Measurements from ENCODE around the gene ASMTL. TPM values are rescaled to one million over a fixed set of nuclear protein-coding genes. Genes with fewer than 3 reads are reported as not detected.
"Not testable (repeated sequence)": the region's sequence is repeated elsewhere in the genome, so short reads cannot be mapped to it uniquely, and the experiment has no call there.

Gene ASMTL
- total RNA-seq, 1 experiment from 2014 or later: 26.4 TPM

GRCh38 chrX:1451661-1452515 is 821 bp downstream of the ASMTL start:
- Histone ChIP-seq H3K9me3 (replicated peaks) (0 out of 2 replicates have a peak, but pooled peaks cover 3% of the 10 kb centered on the region), H3K27me3 (no peaks in the 10 kb centered on the region), H3K4me3 (peak overlapping the region; percentile 98), H3K4me1 (no peaks in the 10 kb centered on the region), H3K36me3 (peaks cover 8% of the 10 kb centered on the region), H3K27ac (peak overlapping the region; percentile 76)
- no peak for DNase-seq

GRCh38 chrX:1451251-1451660 is 1.5 kb downstream of the ASMTL start:
- no peaks in the 10 kb centered on the region for H3K27me3 ChIP-seq

DNA sequence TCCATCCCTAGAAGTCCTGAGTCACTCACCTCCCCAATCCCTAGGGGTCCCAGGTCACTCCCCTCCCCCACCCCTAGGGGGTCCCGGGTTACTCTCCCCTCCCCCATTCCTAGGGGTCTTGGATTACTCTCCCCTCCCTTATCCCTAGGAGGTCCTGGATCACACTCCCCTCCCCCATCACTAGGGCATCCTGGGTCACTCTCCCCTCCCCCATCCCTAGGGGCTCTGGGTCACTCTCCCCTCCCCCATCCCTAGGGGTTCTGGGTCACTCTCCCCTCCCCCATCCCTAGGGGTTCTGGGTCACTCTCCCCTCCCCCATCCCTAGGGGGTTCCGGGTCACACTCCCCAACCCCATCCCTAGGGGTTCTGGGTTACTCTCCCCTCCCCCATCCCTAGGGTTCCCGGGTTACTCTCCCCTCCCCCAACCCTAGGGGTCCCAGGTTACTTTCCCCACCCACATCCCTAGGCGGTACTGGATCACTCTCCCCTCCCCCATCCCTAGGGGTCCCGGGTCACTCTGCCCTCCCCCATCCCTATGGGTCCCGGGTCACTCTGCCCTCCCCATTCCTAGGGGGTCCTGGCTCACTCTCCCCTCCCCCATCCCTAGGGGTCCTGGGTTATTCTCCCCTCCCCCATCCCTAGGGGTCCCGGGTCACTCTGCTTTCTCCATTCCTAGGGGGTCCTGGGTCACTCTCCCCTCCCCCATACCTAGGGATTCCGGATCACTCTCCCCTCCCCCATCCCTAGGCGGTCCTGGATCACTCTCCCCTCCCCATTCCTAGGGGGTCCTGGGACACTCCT is 2.1 kb downstream of the ASMTL start:
- H3K9me3 ChIP-seq (replicated peaks): 0 out of 2 replicates have a peak, but pooled peaks cover 3% of the 10 kb centered on the region
- no peak overlapping the region for H3K27ac ChIP-seq
- H3K27me3 ChIP-seq: no peaks in the 10 kb centered on the region
- no peak overlapping the region for H3K4me3 ChIP-seq
- DNase-seq: no peak
- H3K36me3 ChIP-seq: peaks cover 10% of the 10 kb centered on the region
- H3K4me1 ChIP-seq: no peaks in the 10 kb centered on the region

More at GRCh38 chrX:1451251-1451660, 1.5 kb downstream of the ASMTL start:
- Histone ChIP-seq H3K4me1 (no peaks in the 10 kb centered on the region), H3K9me3 (replicated peaks) (0 out of 2 replicates have a peak, but pooled peaks cover 3% of the 10 kb centered on the region), H3K36me3 (peaks cover 10% of the 10 kb centered on the region), H3K27ac (no peak overlapping the region), H3K4me3 (no peak overlapping the region)
- DNase-seq: no peak

DNA sequence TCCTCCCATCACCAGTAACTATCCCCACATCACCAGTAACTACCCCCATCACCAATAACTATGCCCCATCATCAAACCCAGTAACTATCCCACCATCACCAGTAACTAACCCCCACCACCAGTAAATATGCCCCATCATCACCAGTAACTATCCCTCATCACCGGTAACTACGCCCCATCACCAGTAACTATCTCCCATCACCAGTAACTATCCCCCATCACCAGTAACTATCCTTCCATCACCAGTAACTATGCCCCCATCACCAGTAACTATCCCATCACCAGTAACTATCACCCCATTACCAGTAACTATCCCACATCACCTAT is 2.9 kb downstream of the ASMTL start:
- no peak for DNase-seq
- H3K36me3 ChIP-seq: peaks cover 15% of the 10 kb centered on the region
- H3K4me1 ChIP-seq: no peaks in the 10 kb centered on the region

DNA sequence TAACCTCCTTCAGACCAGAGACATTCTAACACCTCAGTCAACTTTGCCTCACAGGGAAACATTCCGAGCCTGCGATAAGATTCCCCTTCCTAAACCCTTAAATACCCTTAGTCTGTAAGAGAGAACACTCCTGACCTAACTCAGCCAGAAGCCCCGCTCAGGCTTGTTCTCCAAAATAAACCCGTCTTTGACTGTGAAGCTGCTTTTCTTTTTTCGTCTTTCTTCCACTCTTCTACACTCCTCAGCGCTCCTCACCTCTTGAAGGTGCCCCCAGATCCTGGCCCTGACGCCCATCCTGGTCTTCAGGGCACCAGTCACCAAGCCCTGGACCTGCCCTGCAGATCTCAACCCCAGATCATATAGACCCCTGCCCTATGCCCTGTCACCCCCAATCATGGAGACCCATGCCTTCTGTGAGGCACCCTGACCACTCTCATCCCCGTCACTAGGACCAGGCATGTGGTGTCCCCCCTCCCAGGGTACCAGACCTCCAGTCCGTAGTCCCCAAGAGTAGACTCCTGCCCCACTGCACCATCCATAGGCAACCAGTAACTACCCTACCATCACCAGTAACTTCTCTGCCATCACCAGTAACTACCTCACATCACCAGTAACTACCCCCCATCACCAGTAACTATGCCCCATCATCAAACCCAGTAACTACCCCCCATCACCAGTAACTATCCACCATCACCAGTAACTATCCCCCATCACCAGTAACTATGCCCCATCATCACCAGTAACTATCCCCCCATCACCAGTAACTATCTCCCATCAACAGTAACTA is 3.5 kb downstream of the ASMTL start:
- no peak for DNase-seq
- no peak overlapping the region for H3K4me3 ChIP-seq

More for the DNA sequence above, 2.9 kb downstream of the ASMTL start:
- Histone ChIP-seq H3K27me3 (no peaks in the 10 kb centered on the region), H3K4me3 (no peak overlapping the region), H3K27ac (no peak overlapping the region), H3K9me3 (replicated peaks) (0 out of 2 replicates have a peak, but pooled peaks cover 3% of the 10 kb centered on the region)

DNA sequence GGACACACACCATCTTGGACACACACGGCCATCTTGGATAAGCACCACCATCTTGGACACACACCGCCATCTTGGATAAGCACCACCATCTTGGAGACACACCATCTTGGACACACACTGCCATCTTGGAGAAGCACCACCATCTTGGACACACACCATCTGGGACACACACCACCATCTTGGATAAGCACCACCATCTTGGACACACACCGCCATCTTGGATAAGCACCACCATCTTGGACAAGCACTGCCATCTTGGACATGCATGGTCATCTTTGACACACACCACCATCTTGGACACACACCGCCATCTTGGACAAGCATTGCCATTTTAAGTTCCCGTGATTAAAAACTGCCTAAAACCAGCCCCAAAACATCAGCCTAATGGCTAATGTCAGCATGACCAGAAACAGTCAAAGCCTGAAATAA is 4.1 kb downstream of the ASMTL start:
- not testable (repeated sequence) for H3K4me1 ChIP-seq; H3K9me3 ChIP-seq (replicated peaks); H3K27me3 ChIP-seq; H3K27ac ChIP-seq; H3K4me3 ChIP-seq; DNase-seq
- peaks cover 21% of the 10 kb centered on the region for H3K36me3 ChIP-seq

More for the DNA sequence above, 3.5 kb downstream of the ASMTL start:
- H3K9me3 ChIP-seq (replicated peaks): 0 out of 2 replicates have a peak, but pooled peaks cover 3% of the 10 kb centered on the region
- no peaks in the 10 kb centered on the region for H3K27me3 ChIP-seq
- H3K4me1 ChIP-seq: no peaks in the 10 kb centered on the region
- H3K36me3 ChIP-seq: peaks cover 20% of the 10 kb centered on the region
- H3K27ac ChIP-seq: no peak overlapping the region

DNA sequence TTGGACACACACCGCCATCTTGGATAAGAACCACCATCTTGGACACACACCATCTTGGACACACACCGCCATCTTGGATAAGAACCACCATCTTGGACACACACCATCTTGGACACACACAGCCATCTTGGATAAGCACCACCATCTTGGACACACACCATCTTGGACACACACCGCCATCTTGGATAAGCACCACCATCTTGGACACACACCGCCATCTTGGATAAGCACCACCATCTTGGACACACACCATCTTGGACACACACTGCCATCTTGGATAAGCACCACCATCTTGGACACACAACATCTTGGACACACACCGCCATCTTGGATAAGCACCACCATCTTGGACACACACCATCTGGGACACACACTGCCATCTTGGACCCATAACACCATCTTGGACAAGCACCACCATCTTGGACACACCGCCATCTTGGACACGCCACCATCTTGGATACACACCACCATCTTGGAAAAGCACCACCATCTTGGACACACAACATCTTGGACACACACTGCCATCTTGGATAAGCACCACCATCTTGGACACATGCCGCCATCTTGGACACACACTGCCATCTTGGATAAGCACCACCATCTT is 4.6 kb downstream of the ASMTL start:
- not testable (repeated sequence) for DNase-seq, H3K27me3 ChIP-seq

DNA sequence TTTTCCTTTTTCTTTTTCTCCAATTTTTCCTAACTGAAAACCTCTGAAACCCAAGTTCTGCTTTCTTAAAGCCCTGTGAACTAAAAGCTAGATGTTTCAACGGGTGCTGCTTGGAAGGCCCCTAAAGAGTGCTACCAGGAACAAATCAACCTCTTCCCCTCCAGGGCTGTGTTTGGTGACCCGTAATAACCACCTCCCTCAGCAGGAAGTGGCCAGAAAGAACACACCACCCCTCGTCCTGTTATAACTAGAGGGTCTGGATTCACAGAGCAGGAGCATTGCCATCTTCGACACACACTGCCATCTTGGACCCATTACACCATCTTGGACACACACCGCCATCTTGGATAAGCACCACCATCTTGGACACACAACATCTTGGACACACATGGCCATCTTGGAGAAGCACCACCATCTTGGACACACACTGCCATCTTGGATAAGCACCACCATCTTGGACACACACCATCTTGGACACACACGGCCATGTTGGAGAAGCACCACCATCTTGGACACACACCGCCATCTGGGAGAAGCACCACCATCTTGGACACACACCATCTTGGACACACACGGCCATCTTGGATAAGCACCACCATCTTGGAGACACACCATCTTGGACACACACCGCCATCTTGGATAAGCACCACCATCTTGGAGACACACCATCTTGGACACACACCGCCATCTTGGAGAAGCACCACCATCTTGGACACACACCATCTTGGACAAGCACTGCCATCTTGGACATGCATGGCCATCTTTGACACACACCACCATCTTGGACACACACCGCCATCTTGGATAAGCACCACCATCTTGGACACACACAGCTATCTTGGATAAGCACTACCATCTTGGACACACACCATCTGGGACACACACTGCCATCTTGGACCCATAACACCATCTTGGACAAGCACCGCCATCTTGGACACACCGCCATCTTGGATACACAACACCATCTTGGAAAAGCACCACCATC is 5.4 kb downstream of the ASMTL start:
- H3K27ac ChIP-seq; H3K27me3 ChIP-seq; H3K9me3 ChIP-seq (replicated peaks); H3K4me3 ChIP-seq; DNase-seq; H3K4me1 ChIP-seq: not testable (repeated sequence)
- peaks cover 21% of the 10 kb centered on the region for H3K36me3 ChIP-seq

More for the DNA sequence above, 4.6 kb downstream of the ASMTL start:
- H3K4me3 ChIP-seq; H3K27ac ChIP-seq; H3K4me1 ChIP-seq; H3K9me3 ChIP-seq (replicated peaks): not testable (repeated sequence)
- H3K36me3 ChIP-seq: peaks cover 21% of the 10 kb centered on the region

DNA sequence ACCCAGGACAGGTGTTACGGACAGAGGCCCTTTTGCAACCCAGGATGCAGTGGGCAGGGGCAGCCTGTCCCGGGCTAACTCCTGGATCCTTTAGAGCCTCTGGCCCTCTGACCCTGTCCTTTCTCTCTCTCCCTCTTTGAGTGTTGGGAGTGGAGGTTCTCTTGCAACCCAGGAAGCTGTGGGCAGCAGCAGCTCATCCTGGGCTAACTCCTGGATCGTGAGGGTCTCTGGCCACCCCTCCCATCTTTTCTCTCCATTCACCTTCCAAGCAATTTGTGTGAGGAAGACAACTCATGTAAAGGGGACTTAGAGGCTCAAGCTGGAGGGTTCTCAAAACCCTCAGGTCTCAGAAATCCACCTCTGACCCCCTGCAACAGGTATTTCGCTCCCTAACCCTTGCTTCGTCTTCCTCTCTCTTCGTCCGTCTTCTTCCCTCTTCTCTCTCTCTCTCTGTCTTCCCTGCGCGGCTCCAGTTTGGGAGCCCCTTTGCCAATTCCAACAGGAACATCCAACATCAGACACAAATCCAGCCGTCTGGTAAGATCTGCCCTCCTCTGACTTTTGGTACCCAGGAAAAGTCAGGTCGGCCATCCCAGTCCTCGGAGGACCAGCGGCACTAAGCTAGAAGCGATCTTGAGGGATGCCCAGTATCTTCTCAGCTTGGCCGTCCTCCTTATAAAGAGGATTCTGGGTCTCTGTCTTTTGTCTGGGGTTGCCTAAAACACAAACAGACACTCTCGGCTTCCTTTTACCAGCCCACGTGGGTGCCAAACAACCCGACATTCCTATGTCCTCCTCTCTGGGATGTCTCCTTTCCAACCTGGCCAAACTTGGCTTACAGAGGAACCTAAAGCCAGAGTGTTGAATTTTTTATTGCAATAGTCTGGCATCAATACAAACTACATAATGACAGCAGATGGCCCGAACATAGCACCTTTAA is 7.9 kb downstream of the ASMTL start:
- 0 out of 2 replicates have a peak, but pooled peaks cover 3% of the 10 kb centered on the region for H3K9me3 ChIP-seq (replicated peaks)
- H3K27me3 ChIP-seq: no peaks in the 10 kb centered on the region
- H3K4me3 ChIP-seq: no peak overlapping the region
- peaks cover 35% of the 10 kb centered on the region for H3K36me3 ChIP-seq
- no peaks in the 10 kb centered on the region for H3K4me1 ChIP-seq
- no peak overlapping the region for H3K27ac ChIP-seq
- DNase-seq: no peak

DNA sequence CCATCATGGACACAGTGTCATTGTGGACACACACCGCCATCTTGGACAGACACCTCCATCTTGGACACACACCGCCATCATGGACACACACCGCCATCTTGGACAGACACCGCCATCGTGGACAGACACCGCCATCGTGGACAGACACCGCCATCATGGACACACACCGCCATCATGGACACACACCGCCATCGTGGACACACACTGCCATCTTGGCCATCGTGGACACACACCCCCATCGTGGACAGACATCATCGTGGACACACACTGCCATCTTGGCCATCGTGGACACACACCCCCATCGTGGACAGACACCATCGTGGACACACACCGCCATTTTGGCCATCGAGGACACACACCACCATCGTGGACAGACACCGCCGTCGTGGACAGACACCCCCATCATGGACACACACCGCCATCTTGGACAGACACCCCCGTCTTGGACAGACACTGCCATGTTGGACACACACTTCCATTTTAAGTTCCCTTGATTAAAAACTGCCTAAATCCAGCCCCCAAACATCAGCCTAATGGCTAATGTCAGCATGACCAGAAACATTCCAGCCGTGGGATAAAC is 9.1 kb downstream of the ASMTL start:
- no peaks in the 10 kb centered on the region for H3K27me3 ChIP-seq
- no peak overlapping the region for H3K4me3 ChIP-seq
- no peak overlapping the region for H3K27ac ChIP-seq
- DNase-seq: no peak
- H3K9me3 ChIP-seq (replicated peaks): no peaks in the 10 kb centered on the region
- no peaks in the 10 kb centered on the region for H3K4me1 ChIP-seq
- H3K36me3 ChIP-seq: peaks cover 41% of the 10 kb centered on the region

DNA sequence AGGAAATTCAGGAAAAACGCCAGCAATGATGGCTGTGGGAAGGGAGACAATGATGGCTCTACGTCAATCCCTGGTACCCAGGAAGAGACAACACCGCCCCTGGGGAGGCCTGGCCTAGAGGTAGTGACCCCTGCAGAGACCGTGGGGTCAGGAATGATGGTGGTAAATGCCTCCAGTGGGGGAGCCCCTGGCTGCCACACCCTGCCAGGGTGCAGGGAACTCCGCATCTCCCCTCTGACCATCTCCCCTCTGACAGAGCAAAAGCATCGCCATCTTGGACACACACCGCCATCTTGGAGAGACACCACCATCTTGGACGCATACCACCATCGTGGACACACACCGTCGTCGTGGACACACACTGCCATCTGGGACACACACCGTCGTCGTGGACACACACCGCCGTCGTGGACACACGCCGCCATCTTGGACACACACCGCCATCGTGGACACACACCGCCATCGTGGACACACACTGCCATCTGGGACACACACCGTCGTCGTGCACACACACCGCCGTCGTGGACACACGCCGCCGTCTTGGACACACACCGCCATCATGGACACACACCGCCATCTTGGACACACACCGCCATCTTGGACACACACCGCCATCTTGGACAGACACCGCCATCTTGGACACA is 9.9 kb downstream of the ASMTL start:
- Histone ChIP-seq H3K9me3 (replicated peaks) (no peaks in the 10 kb centered on the region), H3K27ac (no peak overlapping the region), H3K36me3 (peaks cover 48% of the 10 kb centered on the region), H3K4me1 (no peaks in the 10 kb centered on the region), H3K27me3 (no peaks in the 10 kb centered on the region), H3K4me3 (no peak overlapping the region)
- DNase-seq: no peak
